Upper lobe of left lung (tissue), 6 donors: Measurements from ENCODE around the gene LSM14A. TPM values are rescaled to one million over a fixed set of nuclear protein-coding genes. Genes with fewer than 3 reads are reported as not detected.

Source experiments
- ATAC-seq, 2 donors: fragments of 200-7000 bp; cut with Tn5 transposase; one replicate each; pipeline ENCODE4 v1.9.1; 2022; ENCODE audit warnings: mild to moderate bottlenecking in 2 of 2, moderate library complexity in 2 of 2; ENCODE audit not compliant: low FRiP score in 2 of 2
- DNase-seq, 2 donors: peaks; one replicate each; pipeline ENCODE4 v3.0.0-alpha.2; 2019 to 2020
- H3K27ac ChIP-seq, 4 donors: fragments of 200-600 bp; sonication (generic); one replicate each; pipeline ENCODE4 v1.5.1; 2016 to 2019
- H3K27me3 ChIP-seq, 4 donors: fragments of 200-600 bp; sonication (generic); one replicate each; pipeline ENCODE4 v1.5.1; 2017 to 2019
- H3K36me3 ChIP-seq, 4 donors: fragments of 200-600 bp; sonication (generic); one replicate each; pipeline ENCODE4 v1.5.1; 2016 to 2019
- H3K4me1 ChIP-seq, 4 donors: fragments of 200-600 bp; sonication (generic); one replicate each; pipeline ENCODE4 v1.5.1; 2018 to 2019
- H3K4me3 ChIP-seq, 4 donors: fragments of 200-600 bp; sonication (generic); one replicate each; pipeline ENCODE4 v1.5.1; 2017 to 2019; ENCODE audit warnings: mild to moderate bottlenecking in 2 of 4, moderate library complexity in 1 of 4
- H3K9me3 ChIP-seq, 4 donors: fragments of 200-600 bp; sonication (generic); one replicate each; pipeline ENCODE4 v1.5.1; 2018 to 2019
- CTCF ChIP-seq, 6 experiments: fragments of 450-650 bp in 4 of 6; fragments of 200-600 bp in 2 of 6; sonication (generic) in 2 of 6; IDR thresholded peaks; one replicate each; pipeline ENCODE4 v1.5.1; 2016 to 2019; ENCODE audit warnings: antibody characterized with exemption in 6 of 6
- EP300 ChIP-seq, 4 donors: sonication (generic); formaldehyde crosslinking; IDR thresholded peaks; one replicate each; pipeline ENCODE4 v1.5.1; 2017; ENCODE audit warnings: antibody characterized with exemption in 4 of 4, control low read depth in 2 of 4
- POLR2A ChIP-seq, 4 donors: fragments of 450-650 bp; IDR thresholded peaks; one replicate each; pipeline ENCODE4 v1.5.1; 2016 to 2017; ENCODE audit warnings: antibody characterized with exemption in 4 of 4, mild to moderate bottlenecking in 2 of 4
- POLR2AphosphoS5 ChIP-seq, 2 donors: sonication (generic); formaldehyde crosslinking; IDR thresholded peaks; one replicate each; pipeline ENCODE4 v1.5.1; 2017; ENCODE audit warnings: antibody characterized with exemption in 2 of 2
- WGBS, 2 donors: methylation state at CpG; one replicate each; pipeline ENCODE4 v1.1.5; 2017 to 2018; 5-methylcytosine and 5-hydroxymethylcytosine counted together
- total RNA-seq, 6 donors: library from RNA; depleted of rRNA in 4 of 6; stranded (reverse); fragments of >200 nt in 4 of 6; gene quantifications; one replicate each; pipeline versions ENCODE4 v1.1.0 to v1.2.1, GENCODE V29; 2016 to 2021
- donor health status: DM: no; HTN: no; CAD: no; lungs with moderate emphysema.
- donor health status: DM: no; HTN: yes; CAD: no; lungs with severe emphysema.

The LSM14A gene
- 100 to 1,000 TPM in 2 of 6 donors, 10 to 100 TPM in 4; 85.2 to 212 (median 96.3) TPM for total RNA-seq

- DNase-seq (peak; percentile 95 to 99), ATAC-seq (peak; percentile 92 to 98)
- H3K27me3 ChIP-seq, result no peaks in the 10 kb centered on the region
- peaks cover 41 to 46% (median 45%) of the 10 kb centered on the region in 4 donors for H3K4me1 ChIP-seq
- peak within 1 kb of the TSS; percentile 98 to 100 (median 99) for H3K27ac ChIP-seq
- H3K9me3 ChIP-seq, result no peaks in the 10 kb centered on the region
- WGBS, 2 donors, result 1 to 2% methylated on average over 7 to 83 of the region's 83 CpGs
- peak; percentile 77 to 78 for TF ChIP-seq POLR2AphosphoS5 (IDR thresholded peaks at IDR 0.05)
- peak in 2 of 6 experiments; percentile 6 to 29 for TF ChIP-seq CTCF (IDR thresholded peaks at IDR 0.05)
- no peak for TF ChIP-seq EP300 (IDR thresholded peaks at IDR 0.05)
- peak; percentile 20 to 89 (median 78) for TF ChIP-seq POLR2A (IDR thresholded peaks at IDR 0.05)
- no peaks in the 10 kb centered on the region for H3K36me3 ChIP-seq
- H3K4me3 ChIP-seq, result peak within 1 kb of the TSS; percentile 65 to 97 (median 72)
These were observed at the start of gene LSM14A for GRCh38 chr19:34171877-34172660. Gene LSM14A (plus strand): TSS chr19:34172504. CDS start chr19:34172643, 139 bp downstream.

DNA sequence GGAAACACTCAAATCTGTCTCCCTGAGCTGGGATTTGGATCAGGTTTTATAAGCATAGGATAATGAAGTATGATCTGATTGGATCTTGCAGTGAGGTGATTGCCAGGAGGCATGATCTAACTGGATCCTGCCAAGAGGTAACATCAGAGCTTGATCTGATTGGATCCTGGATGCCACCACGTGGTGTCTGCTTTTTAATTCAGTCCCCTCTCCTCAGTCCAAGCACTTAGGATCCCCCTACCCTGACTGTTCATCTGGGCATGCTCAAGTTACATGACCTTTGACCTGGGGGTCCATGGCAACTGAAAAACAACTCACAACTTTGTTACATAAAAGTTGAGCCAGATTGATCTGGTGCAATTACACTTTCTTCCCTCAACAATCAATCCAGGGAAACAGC, 47.5 kb upstream of the LSM14A start:
- H3K27ac ChIP-seq, result no peak overlapping the region
- TF ChIP-seq CTCF (IDR thresholded peaks at IDR 0.05) (no peak), EP300 (IDR thresholded peaks at IDR 0.05) (no peak), POLR2AphosphoS5 (IDR thresholded peaks at IDR 0.05) (no peak), POLR2A (IDR thresholded peaks at IDR 0.05) (no peak)
- 25 to 41% methylated on average over 1 of the region's 1 CpG for WGBS, 2 donors
- no peaks in the 10 kb centered on the region for H3K36me3 ChIP-seq
- H3K9me3 ChIP-seq, result no peaks in the 10 kb centered on the region
- no peak for ATAC-seq
- no peak overlapping the region for H3K4me3 ChIP-seq
- no peaks in the 10 kb centered on the region for H3K27me3 ChIP-seq
- no peaks in the 10 kb centered on the region for H3K4me1 ChIP-seq
- DNase-seq, result no peak

DNA sequence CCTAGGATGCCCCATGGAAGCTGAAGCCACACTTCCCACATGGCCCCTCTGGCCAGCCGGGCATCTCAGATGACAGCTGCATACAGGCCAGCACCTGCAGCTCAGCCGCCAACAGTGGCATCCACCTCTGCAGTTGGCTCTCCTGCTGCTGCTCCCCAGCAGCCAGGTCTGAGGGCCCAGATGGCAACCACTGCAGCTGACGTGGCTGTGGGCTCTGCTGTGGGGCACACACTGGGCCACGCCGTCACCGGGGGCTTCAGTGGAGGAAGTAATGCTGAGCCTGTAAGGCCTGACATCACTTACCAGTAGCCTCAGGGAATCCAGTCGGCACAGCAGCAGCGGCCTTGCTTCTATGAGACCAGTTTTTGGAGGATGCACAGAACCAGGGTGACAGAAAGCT, 45.3 kb upstream of the LSM14A start:
- 72 to 91% methylated on average over 2 to 8 of the region's 8 CpGs for WGBS, 2 donors
- ATAC-seq (no peak), DNase-seq (peak in 1 of 2 donors; percentile 54)
- TF ChIP-seq CTCF (IDR thresholded peaks at IDR 0.05) (no peak), EP300 (IDR thresholded peaks at IDR 0.05) (no peak), POLR2AphosphoS5 (IDR thresholded peaks at IDR 0.05) (no peak), POLR2A (IDR thresholded peaks at IDR 0.05) (no peak)
- Histone ChIP-seq H3K27ac (no peak overlapping the region), H3K36me3 (no peaks in the 10 kb centered on the region), H3K9me3 (no peaks in the 10 kb centered on the region), H3K4me1 (no peaks in the 10 kb centered on the region), H3K4me3 (no peak overlapping the region), H3K27me3 (no peaks in the 10 kb centered on the region)

GRCh38 chr19:34127684-34128189, 44.6 kb upstream of the LSM14A start:
- WGBS, 2 donors, result 84 to 90% methylated on average over 6 of the region's 6 CpGs

More at GRCh38 chr19:34127684-34128189, 44.6 kb upstream of the LSM14A start:
- Histone ChIP-seq H3K36me3 (no peaks in the 10 kb centered on the region), H3K27ac (no peak overlapping the region), H3K9me3 (no peaks in the 10 kb centered on the region), H3K4me3 (no peak overlapping the region), H3K27me3 (no peaks in the 10 kb centered on the region), H3K4me1 (no peaks in the 10 kb centered on the region)
- no peak for TF ChIP-seq POLR2A (IDR thresholded peaks at IDR 0.05)
- TF ChIP-seq POLR2AphosphoS5 (IDR thresholded peaks at IDR 0.05), result no peak
- TF ChIP-seq CTCF (IDR thresholded peaks at IDR 0.05), result no peak
- TF ChIP-seq EP300 (IDR thresholded peaks at IDR 0.05), result no peak
- DNase-seq (no peak), ATAC-seq (no peak)
